ENCODE measurements around the gene GRIK5. TPM values are rescaled to one million over a fixed set of nuclear protein-coding genes. Genes with fewer than 3 reads are reported as not detected.

GRIK5 gene
- total RNA-seq, 2 experiments from 2014 or later, result 0.73 to 1.3 TPM

GRCh38 chr19:42066075-42066754 lies 3.8 kb downstream of the GRIK5 start:
- Histone ChIP-seq H3K9me3 (ENCODE audit: low read length) (no peaks in the 10 kb centered on the region), H3K9me2 (ENCODE audit: insufficient read depth, low read length) (no peaks in the 10 kb centered on the region), H3K27ac (ENCODE audit: low read depth, low read length, poor library complexity, severe bottlenecking) (no peak overlapping the region), H3K79me2 (ENCODE audit: insufficient read depth, low read depth, low read length) (no peaks in the 10 kb centered on the region), H3K4me1 (ENCODE audit: insufficient read depth, low read length, poor library complexity, severe bottlenecking) (no peaks in the 10 kb centered on the region), H4K20me1 (ENCODE audit: insufficient read depth, low read length) (no peaks in the 10 kb centered on the region), H2AFZ (ENCODE audit: low read length) (no peak overlapping the region), H3K4me2 (ENCODE audit: low read length) (no peak overlapping the region), H3K4me3 (ENCODE audit: low read depth, low read length, poor library complexity, severe bottlenecking) (no peak overlapping the region), H3K36me3 (ENCODE audit: insufficient read depth, low read length) (no peaks in the 10 kb centered on the region)
- ChIA-PET CTCF (ENCODE audit: unreplicated experiment) (no interaction called here), POLR2A (no interaction called here)
- BruUV-seq (replicated peaks), result no TSS peak
- DNase-seq (ENCODE audit: low spot score), result no peak
- no peak for TF ChIP-seq EZH2phosphoT487 (IDR thresholded peaks at IDR 0.05; ENCODE audit: borderline replicate concordance, low read depth, low read length)
- no peak for TF ChIP-seq CTCF (conservative IDR thresholded peaks at IDR 0.05; ENCODE audit: low read length)
- intact Hi-C loops (cut with micrococcal nuclease; ENCODE audit: unreplicated experiment), result no loop called here

GRCh38 chr19:42065511-42065910 lies 4.5 kb downstream of the GRIK5 start:
- intact Hi-C loops (cut with micrococcal nuclease; ENCODE audit: unreplicated experiment), result no loop called here
- H3K4me1 ChIP-seq (ENCODE audit: insufficient read depth, low read length, poor library complexity, severe bottlenecking), result no peaks in the 10 kb centered on the region
- no peak overlapping the region for H3K27ac ChIP-seq (ENCODE audit: low read depth, low read length, poor library complexity, severe bottlenecking)
- no TSS peak for BruUV-seq (replicated peaks)
- no peaks in the 10 kb centered on the region for H3K79me2 ChIP-seq (ENCODE audit: insufficient read depth, low read depth, low read length)
- ChIA-PET POLR2A (no interaction called here), CTCF (ENCODE audit: unreplicated experiment) (no interaction called here)
- no peaks in the 10 kb centered on the region for H3K36me3 ChIP-seq (ENCODE audit: insufficient read depth, low read length)
- no peaks in the 10 kb centered on the region for H4K20me1 ChIP-seq (ENCODE audit: insufficient read depth, low read length)
- no peak overlapping the region for H3K4me2 ChIP-seq (ENCODE audit: low read length)
- H3K4me3 ChIP-seq (ENCODE audit: low read depth, low read length, poor library complexity, severe bottlenecking), result no peak overlapping the region
- H3K9me2 ChIP-seq (ENCODE audit: insufficient read depth, low read length), result no peaks in the 10 kb centered on the region
- no peak for TF ChIP-seq EZH2phosphoT487 (IDR thresholded peaks at IDR 0.05; ENCODE audit: borderline replicate concordance, low read depth, low read length)
- no peak for TF ChIP-seq CTCF (conservative IDR thresholded peaks at IDR 0.05; ENCODE audit: low read length)
- DNase-seq (ENCODE audit: low spot score), result no peak
- H3K9me3 ChIP-seq (ENCODE audit: low read length), result no peaks in the 10 kb centered on the region
- H2AFZ ChIP-seq (ENCODE audit: low read length), result no peak overlapping the region

DNA sequence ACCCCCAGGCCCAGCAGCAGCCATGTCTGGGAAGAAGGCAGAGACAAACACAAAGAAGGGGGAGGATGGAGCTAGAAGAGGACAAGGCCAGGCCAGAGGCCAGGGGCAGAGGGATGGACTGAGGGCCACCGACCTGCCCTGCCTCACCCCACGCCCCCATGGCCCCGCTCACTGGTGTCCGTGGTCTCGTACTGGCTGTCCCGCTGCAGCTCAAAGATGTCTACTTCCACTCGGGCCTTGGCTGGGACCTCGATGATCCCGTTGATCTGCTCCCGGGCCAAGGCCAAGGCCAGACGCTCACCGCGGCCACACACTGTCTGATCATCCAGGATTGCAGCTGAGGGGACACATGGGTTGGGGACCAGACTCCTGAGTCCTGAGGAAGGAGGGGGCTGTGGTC lies 5.0 kb downstream of the GRIK5 start:
- POLR2A ChIA-PET, result no interaction called here

More for the DNA sequence above, 5.0 kb downstream of the GRIK5 start:
- H3K4me1 ChIP-seq (ENCODE audit: insufficient read depth, low read length, poor library complexity, severe bottlenecking), result no peaks in the 10 kb centered on the region
- CTCF ChIA-PET (ENCODE audit: unreplicated experiment), result no interaction called here
- H2AFZ ChIP-seq (ENCODE audit: low read length), result no peak overlapping the region
- no TSS peak for BruUV-seq (replicated peaks)
- TF ChIP-seq EZH2phosphoT487 (IDR thresholded peaks at IDR 0.05; ENCODE audit: borderline replicate concordance, low read depth, low read length) (no peak), CTCF (conservative IDR thresholded peaks at IDR 0.05; ENCODE audit: low read length) (no peak)
- H3K4me3 ChIP-seq (ENCODE audit: low read depth, low read length, poor library complexity, severe bottlenecking), result no peak overlapping the region
- no peaks in the 10 kb centered on the region for H3K9me3 ChIP-seq (ENCODE audit: low read length)
- no peaks in the 10 kb centered on the region for H4K20me1 ChIP-seq (ENCODE audit: insufficient read depth, low read length)
- H3K4me2 ChIP-seq (ENCODE audit: low read length), result no peak overlapping the region
- H3K27ac ChIP-seq (ENCODE audit: low read depth, low read length, poor library complexity, severe bottlenecking), result no peak overlapping the region
- DNase-seq (ENCODE audit: low spot score), result no peak
- no peaks in the 10 kb centered on the region for H3K9me2 ChIP-seq (ENCODE audit: insufficient read depth, low read length)
- H3K36me3 ChIP-seq (ENCODE audit: insufficient read depth, low read length), result no peaks in the 10 kb centered on the region
- intact Hi-C loops (cut with micrococcal nuclease; ENCODE audit: unreplicated experiment), result no loop called here
- H3K79me2 ChIP-seq (ENCODE audit: insufficient read depth, low read depth, low read length), result no peaks in the 10 kb centered on the region

All from OCI-LY7 (cell line).